Lung (tissue), 12 donors: ENCODE results near the gene NUPR2. TPM values are rescaled to one million over a fixed set of nuclear protein-coding genes. Genes with fewer than 3 reads are reported as not detected.
"Not testable (repeated sequence)": the region's sequence is repeated elsewhere in the genome, so short reads cannot be mapped to it uniquely, and the experiment has no call there.

Experiments
- ATAC-seq: fragments of 200-7000 bp; cut with Tn5 transposase; one replicate; pipeline ENCODE4 v1.9.1; 2020; ENCODE audit warnings: moderate number of reproducible peaks; ENCODE audit not compliant: insufficient read depth, low FRiP score
- DNase-seq, 3 donors: peaks; one replicate each; pipeline ENCODE4 v3.0.0-alpha.2; 2013 to 2017
- H3K27ac ChIP-seq, 2 donors: one replicate each; pipeline ENCODE4 v1.5.1; 2013; ENCODE audit warnings: mild to moderate bottlenecking in 2 of 2, moderate library complexity in 2 of 2, control low read depth in 1 of 2, inconsistent platforms in 1 of 2, low read depth in 1 of 2, low read length in 1 of 2
- H3K27me3 ChIP-seq, 3 donors: one replicate each; pipeline ENCODE4 v1.5.1; 2013; ENCODE audit warnings: low read length in 2 of 3; ENCODE audit not compliant: control insufficient read depth in 3 of 3, insufficient read depth in 3 of 3
- H3K36me3 ChIP-seq, 4 donors: one replicate each; pipeline ENCODE4 v1.5.1; 2013; ENCODE audit warnings: low read length in 4 of 4, mild to moderate bottlenecking in 1 of 4, moderate library complexity in 1 of 4; ENCODE audit not compliant: control insufficient read depth in 4 of 4, insufficient read depth in 4 of 4
- H3K4me1 ChIP-seq, 5 donors: one replicate each; pipeline ENCODE4 v1.5.1; 2013; ENCODE audit warnings: low read length in 5 of 5, mild to moderate bottlenecking in 2 of 5, moderate library complexity in 1 of 5; ENCODE audit not compliant: control insufficient read depth in 5 of 5, insufficient read depth in 5 of 5
- H3K4me3 ChIP-seq: one replicate; pipeline ENCODE4 v1.5.1; 2013; ENCODE audit warnings: mild to moderate bottlenecking, control low read depth, moderate library complexity
- H3K9ac ChIP-seq, 2 donors: one replicate each; pipeline ENCODE4 v1.5.1; 2013; ENCODE audit warnings: low read length in 2 of 2, control low read depth in 1 of 2; ENCODE audit not compliant: insufficient read depth in 1 of 2
- H3K9me3 ChIP-seq, 4 donors: one replicate each; pipeline ENCODE4 v1.5.1; 2013; ENCODE audit warnings: low read length in 3 of 4, mild to moderate bottlenecking in 1 of 4, moderate library complexity in 1 of 4; ENCODE audit not compliant: control insufficient read depth in 4 of 4, insufficient read depth in 3 of 4
- CTCF ChIP-seq: IDR thresholded peaks from 2 replicates; pipeline ENCODE4 v1.5.1; 2012; ENCODE audit warnings: mild to moderate bottlenecking; ENCODE audit errors: control extremely low read depth, extremely low read depth
- WGBS, 2 donors: extraction: QIAGEN DNeasy Blood & Tissue Kit; methylation state at CpG; one replicate each; pipeline ENCODE4 v1.1.7; 2013; 5-methylcytosine and 5-hydroxymethylcytosine counted together
- polyA plus RNA-seq, 2 donors: library from polyadenylated mRNA; stranded (reverse); fragments of 200-250 nt; gene quantifications; one replicate each; pipeline ENCODE4 v1.2.1, GENCODE V29; 2013
- total RNA-seq, 2 donors: library from RNA; depleted of rRNA in 1 of 2; stranded (reverse); fragments of >200 nt in 1 of 2; gene quantifications; one replicate each; pipeline ENCODE4 v1.2.1, GENCODE V29; 2014 to 2021
- donor health status: control.
- donor health status: control.
- donor health status: Bipolar disorder and iron deficiency.
- donor health status: healthy.
- donor health status: DM: yes; HTN: yes; CAD: no.

Gene NUPR2
- total and polyA plus RNA-seq, 4 donors, result 0.88 to 3.0 (median 1.9) TPM

GRCh38 chr7:56097700-56098099 lies 18.5 kb downstream of the NUPR2 start:
- no peak for TF ChIP-seq CTCF
- WGBS, 2 donors, result 71 to 83% methylated on average over 5 of the region's 5 CpGs
- no peaks in the 10 kb centered on the region for H3K9me3 ChIP-seq
- ATAC-seq (no peak), DNase-seq (no peak)
- H3K27ac ChIP-seq, result no peak overlapping the region
- no peak overlapping the region for H3K4me3 ChIP-seq
- H3K9ac ChIP-seq, result no peak overlapping the region
- H3K27me3 ChIP-seq, result no peaks in the 10 kb centered on the region
- peaks cover 11 to 30% (median 22%) of the 10 kb centered on the region in 4 donors for H3K36me3 ChIP-seq
- peaks cover 0 to 5% (median 1%) of the 10 kb centered on the region in 5 donors for H3K4me1 ChIP-seq

GRCh38 chr7:56092789-56093531 lies 23.3 kb downstream of the NUPR2 start, which contains the start of gene PHKG1:
Gene PHKG1 (minus strand): TSS chr7:56092952. CDS start chr7:56088941, 4,011 bp downstream.
- Histone ChIP-seq H3K27ac (peak within 1 kb of the TSS; percentile 40 to 45), H3K9ac (no peak within 1 kb of the TSS), H3K4me3 (no peak within 1 kb of the TSS), H3K4me1 (peaks cover 5 to 18% (median 8%) of the 10 kb centered on the region in 5 donors), H3K36me3 (peaks cover 0 to 4% (median 2%) of the 10 kb centered on the region in 4 donors), H3K9me3 (no peaks in the 10 kb centered on the region), H3K27me3 (no peaks in the 10 kb centered on the region)
- DNase-seq, result peak; percentile 93 to 97 (median 94)
- no peak for TF ChIP-seq CTCF
- peak; percentile 74 for ATAC-seq
- WGBS, 2 donors, result 44 to 70% methylated on average over 19 of the region's 19 CpGs

GRCh38 chr7:56092388-56092787 lies 23.8 kb downstream of the NUPR2 start:
- not testable (repeated sequence) for H3K9ac ChIP-seq, H3K4me3 ChIP-seq, ATAC-seq, H3K36me3 ChIP-seq, DNase-seq, H3K27me3 ChIP-seq, H3K9me3 ChIP-seq
- peak overlapping the region in 1 of 2 donors; percentile 45 for H3K27ac ChIP-seq
- 57 to 75% methylated on average over 6 of the region's 6 CpGs for WGBS, 2 donors
- H3K4me1 ChIP-seq, result peaks cover 5 to 18% (median 8%) of the 10 kb centered on the region in 5 donors

- TF ChIP-seq CTCF, result no peak
- no peak overlapping the region for H3K9ac ChIP-seq
- H3K9me3 ChIP-seq, result no peaks in the 10 kb centered on the region
- H3K36me3 ChIP-seq, result peaks cover 3 to 7% (median 4%) of the 10 kb centered on the region in 4 donors
- peak overlapping the region in 1 of 2 donors; percentile 37 for H3K27ac ChIP-seq
- H3K4me3 ChIP-seq, result no peak overlapping the region
- ATAC-seq, result no peak
- peak in 1 of 3 donors; percentile 15 for DNase-seq
- H3K27me3 ChIP-seq, result no peaks in the 10 kb centered on the region
- peaks cover 5 to 18% (median 8%) of the 10 kb centered on the region in 5 donors for H3K4me1 ChIP-seq
- WGBS, 2 donors, result 84 to 95% methylated on average over 3 of the region's 3 CpGs
These were observed 24.6 kb downstream of the NUPR2 start for GRCh38 chr7:56091591-56091990.
